ENCODE data around the gene SMIM38. TPM values are rescaled to one million over a fixed set of nuclear protein-coding genes. Genes with fewer than 3 reads are reported as not detected.

Gene SMIM38
- total RNA-seq, 1 donor from 2014 or later, result not detected

- H3K36me3 ChIP-seq (ENCODE audit: insufficient read depth, low read length), result no peaks in the 10 kb centered on the region
- H3K4me1 Mint-ChIP-seq (ENCODE audit: low read depth, unreplicated experiment), result peaks cover 8% of the 10 kb centered on the region
- no peaks in the 10 kb centered on the region for H3K36me3 Mint-ChIP-seq (ENCODE audit: low read depth, unreplicated experiment)
- no peak overlapping the region for H2AFZ ChIP-seq (ENCODE audit: low read depth, low read length)
- TF ChIP-seq CTCF (IDR thresholded peaks at IDR 0.05; ENCODE audit: insufficient read depth, low read depth, low read length) (no peak), EZH2 (IDR thresholded peaks at IDR 0.05; ENCODE audit: insufficient read depth, low read length) (no peak)
- no peak overlapping the region for H3K4me2 ChIP-seq (ENCODE audit: low read length)
- H3K27me3 ChIP-seq (ENCODE audit: insufficient read depth, low read length), result peaks cover 4% of the 10 kb centered on the region
- H4K20me1 ChIP-seq (ENCODE audit: insufficient read depth, low read length), result no peaks in the 10 kb centered on the region
- no peak for FAIRE-seq
- H3K4me3 Mint-ChIP-seq (ENCODE audit: unreplicated experiment), result no peak overlapping the region
- peaks cover 9% of the 10 kb centered on the region for H3K4me1 ChIP-seq (ENCODE audit: insufficient read depth, low read length)
- H3K27ac ChIP-seq (ENCODE audit: low read depth, low read length), result no peak overlapping the region
- H3K27ac Mint-ChIP-seq (ENCODE audit: unreplicated experiment), result no peak overlapping the region
- DNase-seq (ENCODE audit: low read depth), result no peak
- peaks cover 3% of the 10 kb centered on the region for H3K9me3 ChIP-seq (ENCODE audit: insufficient read depth, low read depth, low read length)
- no peak overlapping the region for H3K9ac ChIP-seq (ENCODE audit: low read length)
- H3K27me3 Mint-ChIP-seq (ENCODE audit: low read depth, unreplicated experiment), result peaks cover 31% of the 10 kb centered on the region
- H3K79me2 ChIP-seq (ENCODE audit: insufficient read depth, low read length), result no peaks in the 10 kb centered on the region
- H3K4me3 ChIP-seq (ENCODE audit: insufficient read depth, low read depth, low read length), result no peak overlapping the region
- peaks cover 2% of the 10 kb centered on the region for H3K9me3 Mint-ChIP-seq (ENCODE audit: unreplicated experiment)
These were observed 39.2 kb downstream of the SMIM38 start for GRCh38 chr11:69194956-69195355.

GRCh38 chr11:69195824-69196782 lies 40.4 kb downstream of the SMIM38 start:
- DNase-seq (ENCODE audit: low read depth) (no peak), FAIRE-seq (no peak)
- H3K36me3 ChIP-seq (ENCODE audit: insufficient read depth, low read length), result no peaks in the 10 kb centered on the region
- H3K27me3 ChIP-seq (ENCODE audit: insufficient read depth, low read length), result peaks cover 9% of the 10 kb centered on the region
- no peak overlapping the region for H3K9ac ChIP-seq (ENCODE audit: low read length)
- peaks cover 10% of the 10 kb centered on the region for H3K4me1 ChIP-seq (ENCODE audit: insufficient read depth, low read length)
- no peak overlapping the region for H2AFZ ChIP-seq (ENCODE audit: low read depth, low read length)
- peaks cover 8% of the 10 kb centered on the region for H3K4me1 Mint-ChIP-seq (ENCODE audit: low read depth, unreplicated experiment)
- no peaks in the 10 kb centered on the region for H3K79me2 ChIP-seq (ENCODE audit: insufficient read depth, low read length)
- peaks cover 37% of the 10 kb centered on the region for H3K27me3 Mint-ChIP-seq (ENCODE audit: low read depth, unreplicated experiment)
- no peak overlapping the region for H3K4me2 ChIP-seq (ENCODE audit: low read length)
- H3K27ac ChIP-seq (ENCODE audit: low read depth, low read length), result no peak overlapping the region
- TF ChIP-seq EZH2 (IDR thresholded peaks at IDR 0.05; ENCODE audit: insufficient read depth, low read length) (no peak), CTCF (IDR thresholded peaks at IDR 0.05; ENCODE audit: insufficient read depth, low read depth, low read length) (no peak)
- no peak overlapping the region for H3K27ac Mint-ChIP-seq (ENCODE audit: unreplicated experiment)
- no peaks in the 10 kb centered on the region for H4K20me1 ChIP-seq (ENCODE audit: insufficient read depth, low read length)
- H3K9me3 Mint-ChIP-seq (ENCODE audit: unreplicated experiment), result peaks cover 2% of the 10 kb centered on the region
- no peaks in the 10 kb centered on the region for H3K36me3 Mint-ChIP-seq (ENCODE audit: low read depth, unreplicated experiment)
- no peak overlapping the region for H3K4me3 ChIP-seq (ENCODE audit: insufficient read depth, low read depth, low read length)
- peaks cover 3% of the 10 kb centered on the region for H3K9me3 ChIP-seq (ENCODE audit: insufficient read depth, low read depth, low read length)
- no peak overlapping the region for H3K4me3 Mint-ChIP-seq (ENCODE audit: unreplicated experiment)

- Mint-ChIP-seq H3K27me3 (ENCODE audit: low read depth, unreplicated experiment) (peaks cover 40% of the 10 kb centered on the region), H3K4me3 (ENCODE audit: unreplicated experiment) (no peak overlapping the region), H3K27ac (ENCODE audit: unreplicated experiment) (no peak overlapping the region), H3K36me3 (ENCODE audit: low read depth, unreplicated experiment) (no peaks in the 10 kb centered on the region), H3K9me3 (ENCODE audit: unreplicated experiment) (peaks cover 2% of the 10 kb centered on the region), H3K4me1 (ENCODE audit: low read depth, unreplicated experiment) (peaks cover 8% of the 10 kb centered on the region)
- no peak for TF ChIP-seq CTCF (IDR thresholded peaks at IDR 0.05; ENCODE audit: insufficient read depth, low read depth, low read length)
- TF ChIP-seq EZH2 (IDR thresholded peaks at IDR 0.05; ENCODE audit: insufficient read depth, low read length), result no peak
- H3K9me3 ChIP-seq (ENCODE audit: insufficient read depth, low read depth, low read length), result peaks cover 3% of the 10 kb centered on the region
- no peak overlapping the region for H2AFZ ChIP-seq (ENCODE audit: low read depth, low read length)
- H3K36me3 ChIP-seq (ENCODE audit: insufficient read depth, low read length), result no peaks in the 10 kb centered on the region
- FAIRE-seq (no peak), DNase-seq (ENCODE audit: low read depth) (no peak)
- H3K9ac ChIP-seq (ENCODE audit: low read length), result no peak overlapping the region
- H3K4me2 ChIP-seq (ENCODE audit: low read length), result no peak overlapping the region
- H3K27me3 ChIP-seq (ENCODE audit: insufficient read depth, low read length), result peaks cover 11% of the 10 kb centered on the region
- H3K4me3 ChIP-seq (ENCODE audit: insufficient read depth, low read depth, low read length), result no peak overlapping the region
- peaks cover 10% of the 10 kb centered on the region for H3K4me1 ChIP-seq (ENCODE audit: insufficient read depth, low read length)
- H3K27ac ChIP-seq (ENCODE audit: low read depth, low read length), result no peak overlapping the region
- no peaks in the 10 kb centered on the region for H3K79me2 ChIP-seq (ENCODE audit: insufficient read depth, low read length)
- no peaks in the 10 kb centered on the region for H4K20me1 ChIP-seq (ENCODE audit: insufficient read depth, low read length)
These were observed 41.0 kb downstream of the SMIM38 start for GRCh38 chr11:69196783-69197169.
